ENCODE data around the gene BCL6B.

DNA sequence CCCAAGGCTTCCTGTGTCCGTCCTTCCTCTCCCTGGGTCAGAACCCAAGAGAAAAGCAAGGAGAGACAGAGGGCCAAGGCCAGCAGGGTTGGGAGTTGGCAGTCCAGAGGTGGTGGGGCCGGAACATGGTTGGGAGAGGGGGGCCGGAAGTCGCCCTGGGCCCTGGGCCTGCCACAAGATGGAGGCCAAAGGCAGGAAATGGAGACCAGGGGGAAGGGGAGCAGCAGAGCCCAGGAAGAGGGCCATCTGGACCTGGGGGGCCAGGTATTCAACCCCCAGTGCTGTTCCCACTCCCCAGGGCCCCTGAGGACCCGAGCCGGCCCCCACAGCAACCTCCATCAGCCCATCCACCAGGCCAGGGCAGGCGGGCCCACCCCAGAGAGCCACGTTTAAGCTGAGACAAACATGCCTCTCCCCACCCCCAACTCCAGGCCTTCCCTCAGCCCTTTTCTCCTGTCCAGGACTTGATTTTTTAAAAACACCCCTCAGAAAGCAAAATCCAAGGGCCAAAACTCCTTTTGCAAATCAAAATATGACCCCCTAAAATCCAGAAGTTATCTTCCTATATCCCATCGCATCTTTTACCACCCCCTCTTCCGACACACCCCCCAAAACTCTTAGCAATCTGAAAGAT is 4.4 kb upstream of the BCL6B start:
- TF ChIP-seq, protein P1, sequence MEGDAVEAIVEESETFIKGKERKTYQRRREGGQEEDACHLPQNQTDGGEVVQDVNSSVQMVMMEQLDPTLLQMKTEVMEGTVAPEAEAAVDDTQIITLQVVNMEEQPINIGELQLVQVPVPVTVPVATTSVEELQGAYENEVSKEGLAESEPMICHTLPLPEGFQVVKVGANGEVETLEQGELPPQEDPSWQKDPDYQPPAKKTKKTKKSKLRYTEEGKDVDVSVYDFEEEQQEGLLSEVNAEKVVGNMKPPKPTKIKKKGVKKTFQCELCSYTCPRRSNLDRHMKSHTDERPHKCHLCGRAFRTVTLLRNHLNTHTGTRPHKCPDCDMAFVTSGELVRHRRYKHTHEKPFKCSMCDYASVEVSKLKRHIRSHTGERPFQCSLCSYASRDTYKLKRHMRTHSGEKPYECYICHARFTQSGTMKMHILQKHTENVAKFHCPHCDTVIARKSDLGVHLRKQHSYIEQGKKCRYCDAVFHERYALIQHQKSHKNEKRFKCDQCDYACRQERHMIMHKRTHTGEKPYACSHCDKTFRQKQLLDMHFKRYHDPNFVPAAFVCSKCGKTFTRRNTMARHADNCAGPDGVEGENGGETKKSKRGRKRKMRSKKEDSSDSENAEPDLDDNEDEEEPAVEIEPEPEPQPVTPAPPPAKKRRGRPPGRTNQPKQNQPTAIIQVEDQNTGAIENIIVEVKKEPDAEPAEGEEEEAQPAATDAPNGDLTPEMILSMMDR (IDR thresholded peaks at IDR 0.05), result no peak
- peak in 2 of 4 donors; percentile 22 to 24 for TF ChIP-seq POLR2A (IDR thresholded peaks at IDR 0.05)
